Astrocyte of the spinal cord (primary cell): ENCODE measurements around the gene TYW1.
"Not testable (repeated sequence)": the region's sequence is repeated elsewhere in the genome, so short reads cannot be mapped to it uniquely, and the experiment has no call there.

Experiments
- DNase-seq: peaks from one replicate; pipeline ENCODE4 v3.0.0; 2011; ENCODE audit warnings: low read depth, low spot score
- H3K4me3 ChIP-seq: 2 replicates; pipeline ENCODE4 v1.5.1; 2011; ENCODE audit warnings: low read depth, mild to moderate bottlenecking, low read length, moderate library complexity
- CTCF ChIP-seq: IDR thresholded peaks from 2 replicates; pipeline ENCODE4 v1.5.1; 2012; ENCODE audit warnings: low read depth, mild to moderate bottlenecking, low read length, inconsistent platforms
- in situ Hi-C: cut with HindIII; loops from 2 replicates; pipeline ENCODE4 v1.10.0; 2017; ENCODE audit warnings: low sequenced_read_pairs

TYW1 gene

GRCh38 chr7:66970310-66970709 lies 26.3 kb upstream of the TYW1 start:
- TF ChIP-seq CTCF = no peak
- in situ Hi-C loops = no loop called here
- H3K4me3 ChIP-seq = no peak overlapping the region
- no peak for DNase-seq

GRCh38 chr7:66974986-66975590 lies 21.5 kb upstream of the TYW1 start:
- H3K4me3 ChIP-seq = no peak overlapping the region
- no peak for TF ChIP-seq CTCF
- no peak for DNase-seq
- in situ Hi-C loops = no loop called here

GRCh38 chr7:66978312-66978711 lies 18.3 kb upstream of the TYW1 start:
- in situ Hi-C loops, DNase-seq, H3K4me3 ChIP-seq: not testable (repeated sequence)

GRCh38 chr7:66979013-66979412 lies 17.6 kb upstream of the TYW1 start:
- in situ Hi-C loops, H3K4me3 ChIP-seq, DNase-seq: not testable (repeated sequence)

- in situ Hi-C loops, H3K4me3 ChIP-seq, DNase-seq: not testable (repeated sequence)
Observed at GRCh38 chr7:66980336-66980735, 16.3 kb upstream of the TYW1 start.

- DNase-seq, H3K4me3 ChIP-seq, in situ Hi-C loops: not testable (repeated sequence)
Observed at GRCh38 chr7:66989552-66989951, 7.1 kb upstream of the TYW1 start.

GRCh38 chr7:66994051-66994450 lies 2.6 kb upstream of the TYW1 start:
- peak overlapping the region; percentile 82 for H3K4me3 ChIP-seq
- in situ Hi-C loops, DNase-seq: not testable (repeated sequence)

GRCh38 chr7:66994691-66995049 lies 2.0 kb upstream of the TYW1 start:
- peak overlapping the region; percentile 82 for H3K4me3 ChIP-seq
- in situ Hi-C loops = not testable (repeated sequence)
- DNase-seq = peak; percentile 80
- TF ChIP-seq CTCF = peak; percentile 35

- peak within 1 kb of the TSS; percentile 82 for H3K4me3 ChIP-seq
- in situ Hi-C loops = not testable (repeated sequence)
- peak; percentile 99 for DNase-seq
Observed at GRCh38 chr7:66995050-66995776, 1.4 kb upstream of the TYW1 start, which contains the start of gene SBDS. Gene SBDS, minus strand, starts transcription at chr7:66995586. Its CDS starts 169 bp downstream, at chr7:66995417.
